HPDE6-E6E7 (cell line): ENCODE results near the gene XRCC6.
"Not testable (repeated sequence)": the region's sequence is repeated elsewhere in the genome, so short reads cannot be mapped to it uniquely, and the experiment has no call there.

Experiments used
- DNase-seq: peaks from one replicate; pipeline ENCODE4 v3.0.0; 2011; ENCODE audit warnings: missing footprints; ENCODE audit errors: extremely low spot score

XRCC6 gene

DNA sequence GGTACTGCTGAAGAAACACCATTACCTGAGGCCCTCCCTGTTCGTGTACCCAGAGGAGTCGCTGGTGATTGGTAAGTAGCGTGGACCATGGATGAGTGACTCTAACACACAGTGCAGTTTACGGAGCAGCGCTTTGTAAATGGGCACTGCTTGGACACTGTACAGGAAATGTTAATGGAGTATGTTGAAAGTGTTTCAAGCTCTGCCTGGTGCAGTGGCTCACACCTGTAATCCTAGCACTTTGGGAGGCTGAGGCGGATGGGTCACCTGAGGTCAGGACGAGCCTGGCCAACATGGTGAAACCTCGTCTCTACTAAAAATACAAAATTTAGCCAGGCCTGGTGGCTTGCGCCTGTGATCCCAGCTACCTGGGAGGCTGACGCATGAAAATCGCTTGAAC is 29.7 kb downstream of the XRCC6 start:
- DNase-seq: no peak

GRCh38 chr22:41654322-41654721 is 33.2 kb downstream of the XRCC6 start:
- DNase-seq: no peak

GRCh38 chr22:41656556-41656955 is 35.5 kb downstream of the XRCC6 start:
- no peak for DNase-seq

DNA sequence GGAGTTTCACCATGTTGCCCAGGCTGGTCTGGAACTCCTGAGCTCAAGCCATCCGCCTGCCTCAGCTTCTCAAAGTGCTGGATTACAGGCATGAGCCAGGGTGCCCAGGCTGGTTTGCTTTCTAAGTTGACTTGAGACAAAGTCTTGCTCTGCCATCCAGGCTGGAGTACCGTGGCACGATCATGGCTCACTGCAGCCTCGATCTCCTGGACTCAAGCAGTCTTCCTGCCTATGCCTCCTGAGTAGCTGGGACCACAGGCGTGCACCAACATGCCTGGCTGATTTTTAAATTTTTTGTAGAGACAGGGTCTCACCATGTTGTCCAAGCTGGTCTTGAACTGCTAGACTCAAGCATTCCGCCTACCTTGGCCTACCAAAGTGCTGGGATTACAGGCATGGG is 36.6 kb downstream of the XRCC6 start:
- DNase-seq: no peak

- no peak for DNase-seq
Measured at GRCh38 chr22:41658869-41659268, 37.8 kb downstream of the XRCC6 start.

- DNase-seq: no peak
Measured at GRCh38 chr22:41659941-41660340, 38.8 kb downstream of the XRCC6 start.

- DNase-seq: no peak
Measured at GRCh38 chr22:41660416-41660815, 39.3 kb downstream of the XRCC6 start.

DNA sequence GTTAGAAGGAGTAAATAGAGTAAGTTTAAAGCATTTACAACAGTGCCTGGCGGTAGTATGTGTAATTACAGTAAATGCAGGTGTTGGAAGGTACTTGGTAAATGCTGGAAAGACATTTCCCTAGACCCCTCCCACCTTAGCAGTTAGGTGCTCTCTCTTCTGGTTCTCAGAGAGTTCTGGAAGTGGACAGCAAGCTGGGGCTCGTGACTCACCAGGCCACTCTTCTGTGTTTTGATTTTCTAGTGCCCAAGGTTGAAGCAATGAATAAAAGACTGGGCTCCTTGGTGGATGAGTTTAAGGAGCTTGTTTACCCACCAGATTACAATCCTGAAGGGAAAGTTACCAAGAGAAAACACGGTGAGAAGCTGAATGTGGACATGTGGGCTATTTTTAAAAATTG is 40.0 kb downstream of the XRCC6 start:
- DNase-seq: no peak

- DNase-seq: no peak
Measured at GRCh38 chr22:41661713-41662112, 40.6 kb downstream of the XRCC6 start.

- DNase-seq: not testable (repeated sequence)
Measured at GRCh38 chr22:41663594-41663993, 42.5 kb downstream of the XRCC6 start.

GRCh38 chr22:41664490-41664889 is 43.4 kb downstream of the XRCC6 start:
- no peak for DNase-seq

- DNase-seq: no peak
Measured at GRCh38 chr22:41664951-41665350, 43.9 kb downstream of the XRCC6 start.

GRCh38 chr22:41668971-41669911 is 48.1 kb downstream of the XRCC6 start:
- DNase-seq: no peak

- not testable (repeated sequence) for DNase-seq
Measured at GRCh38 chr22:41672096-41672495, 51.0 kb downstream of the XRCC6 start.

- no peak for DNase-seq
Measured at GRCh38 chr22:41672780-41673509, 51.9 kb downstream of the XRCC6 start.

- no peak for DNase-seq
Measured at GRCh38 chr22:41674846-41675340, 53.8 kb downstream of the XRCC6 start.

DNA sequence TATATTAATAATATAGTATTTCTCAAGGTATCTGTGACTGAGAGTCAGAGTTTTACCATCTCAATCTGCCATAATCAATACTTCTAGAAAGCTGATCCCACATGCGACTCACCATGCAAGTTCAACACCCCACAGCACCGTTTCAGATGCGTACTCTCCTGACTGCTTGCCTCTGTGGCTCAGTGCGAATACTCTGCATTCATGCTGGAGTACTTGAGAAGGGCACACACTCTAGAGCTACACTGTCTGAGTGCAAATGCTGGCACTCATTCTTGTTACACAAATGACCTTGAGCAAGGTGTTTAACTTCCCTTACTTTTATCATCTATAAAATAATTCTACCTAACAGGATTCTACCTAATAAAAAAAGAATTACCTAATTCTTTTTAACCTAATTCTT is 55.0 kb downstream of the XRCC6 start:
- no peak for DNase-seq

- DNase-seq: no peak
Measured at GRCh38 chr22:41681616-41682015, 60.5 kb downstream of the XRCC6 start.

DNA sequence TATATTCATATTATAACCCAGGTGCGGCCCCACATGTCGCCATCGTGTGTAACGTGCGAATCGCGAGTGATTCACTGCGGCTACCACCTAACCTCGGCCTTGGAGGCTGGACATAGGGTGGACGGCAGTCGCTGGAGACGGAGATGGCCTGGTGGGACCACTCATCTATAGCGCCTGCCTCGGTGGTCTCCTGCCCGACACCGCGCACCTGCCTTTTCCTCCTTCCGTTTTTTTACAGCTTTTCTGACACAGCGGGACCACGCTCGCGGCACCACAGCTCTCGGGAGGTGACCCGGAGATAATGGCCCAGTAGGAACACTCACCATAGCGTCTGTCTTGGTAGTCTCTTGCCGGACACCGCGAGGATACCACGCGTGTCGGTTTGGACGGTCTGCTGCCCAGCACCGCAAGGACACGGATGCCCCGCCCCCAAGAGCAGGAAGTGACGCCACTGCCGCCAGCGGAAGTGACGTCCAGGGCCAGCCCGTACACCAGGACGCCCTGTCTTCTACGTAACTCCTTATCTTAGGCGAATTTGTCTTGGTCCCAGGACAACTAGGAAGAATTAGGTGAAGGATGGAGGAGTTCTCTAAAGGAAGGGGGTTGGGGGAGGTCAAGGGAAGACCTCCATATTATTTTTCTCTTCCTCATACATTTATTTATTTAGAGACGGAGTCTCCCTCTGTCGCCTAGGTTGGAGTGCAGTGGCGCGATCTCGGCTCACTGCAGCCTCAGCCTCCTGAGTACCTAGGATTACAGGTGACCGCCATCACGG is 61.1 kb downstream of the XRCC6 start:
- peak; percentile 60 for DNase-seq

DNA sequence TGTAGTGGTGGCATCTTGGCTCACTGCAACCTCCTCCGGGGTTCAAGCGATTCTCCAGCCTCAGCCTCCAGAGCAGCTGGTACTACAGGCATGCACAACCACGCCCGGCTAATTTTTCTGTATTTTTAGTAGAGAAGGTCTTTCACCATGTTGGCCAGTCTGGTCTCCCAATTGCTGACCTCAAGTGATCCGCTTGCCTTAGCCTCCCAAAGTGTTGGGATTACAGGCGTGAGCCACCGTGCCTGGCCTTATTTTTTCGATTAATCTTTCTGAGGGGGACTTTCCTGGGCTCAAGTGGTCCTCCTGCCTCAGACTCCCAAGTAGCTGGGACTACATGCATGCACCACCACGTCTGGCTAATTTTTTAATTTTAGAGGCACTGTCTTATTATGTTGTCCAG is 62.0 kb downstream of the XRCC6 start:
- DNase-seq: no peak

- no peak for DNase-seq
Measured at GRCh38 chr22:41683616-41684015, 62.5 kb downstream of the XRCC6 start.

DNA sequence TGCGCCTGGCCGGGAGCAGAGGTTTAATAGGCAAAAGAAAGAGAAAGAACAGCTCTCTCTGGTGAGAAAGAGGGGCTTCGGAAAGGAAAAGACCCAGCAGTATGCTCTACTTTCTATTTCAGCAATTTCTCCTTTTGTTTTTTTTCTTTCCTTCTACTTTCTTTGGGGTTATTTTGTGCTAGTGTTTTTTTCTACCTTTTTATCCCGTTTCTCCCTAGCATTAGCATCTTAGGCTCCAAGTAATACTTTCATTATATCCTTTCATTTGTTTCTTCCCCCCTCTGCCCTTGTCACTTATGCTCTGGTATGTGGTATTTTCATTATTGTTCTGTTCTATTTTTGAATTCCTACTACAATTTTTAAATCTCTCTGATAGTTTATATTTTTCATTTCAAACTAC is 63.1 kb downstream of the XRCC6 start:
- no peak for DNase-seq
